Stimulated activated CD8-positive, alpha-beta memory T cell treated with anti-CD3 and anti-CD28 coated beads, Interleukin-4, amount 100 ng/mL, for 4 hours (primary cell): Measurements from ENCODE around the gene CREB1.

Experiments used
- DNase-seq, 2 donors: peaks; one replicate each; pipeline ENCODE4 v3.0.0-alpha.2; 2020; ENCODE audit warnings: low read depth in 2 of 2, low spot score in 1 of 2

Gene CREB1

DNA sequence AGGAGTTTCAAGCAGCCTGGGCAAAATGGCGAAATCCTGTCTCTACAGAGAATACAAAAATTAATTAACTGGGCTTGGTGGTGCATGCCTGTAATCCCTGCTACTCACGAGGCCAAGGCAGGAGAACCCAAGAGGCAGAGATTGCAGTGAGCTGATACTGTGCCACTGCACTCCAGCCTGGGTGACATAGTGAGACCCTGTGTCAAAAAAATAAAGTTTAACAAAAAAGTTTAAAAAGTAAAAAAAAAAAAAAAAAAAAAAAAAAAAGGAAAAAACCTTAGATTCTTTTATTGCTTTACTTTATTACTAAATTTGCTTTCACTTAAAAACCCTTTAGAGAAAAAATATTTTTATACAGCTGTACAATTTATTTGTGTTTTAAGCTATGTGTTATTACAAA is 10.7 kb downstream of the CREB1 start:
- DNase-seq = no peak

DNA sequence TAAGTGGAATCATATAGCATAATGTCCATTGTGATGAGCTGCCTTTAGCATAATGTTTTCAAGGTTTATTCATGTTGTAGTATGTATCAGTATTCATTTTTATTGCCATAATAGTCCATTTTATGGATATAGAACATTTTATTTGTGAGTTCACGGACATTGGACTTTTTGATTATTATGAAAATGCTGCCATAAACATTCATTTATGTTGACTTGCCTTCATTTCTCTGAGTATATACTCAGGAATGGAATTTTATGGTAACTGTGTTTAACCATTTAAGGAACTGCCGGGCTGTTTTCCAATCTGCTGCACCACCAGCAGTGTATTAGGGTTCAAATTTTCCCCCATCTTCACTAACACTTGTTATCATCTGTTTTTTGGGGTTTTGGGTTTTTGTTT is 12.2 kb downstream of the CREB1 start:
- DNase-seq = no peak

- DNase-seq = no peak
These were observed 13.5 kb downstream of the CREB1 start for GRCh38 chr2:207543272-207543671.

- no peak for DNase-seq
These were observed 17.1 kb downstream of the CREB1 start for GRCh38 chr2:207546822-207547221.

DNA sequence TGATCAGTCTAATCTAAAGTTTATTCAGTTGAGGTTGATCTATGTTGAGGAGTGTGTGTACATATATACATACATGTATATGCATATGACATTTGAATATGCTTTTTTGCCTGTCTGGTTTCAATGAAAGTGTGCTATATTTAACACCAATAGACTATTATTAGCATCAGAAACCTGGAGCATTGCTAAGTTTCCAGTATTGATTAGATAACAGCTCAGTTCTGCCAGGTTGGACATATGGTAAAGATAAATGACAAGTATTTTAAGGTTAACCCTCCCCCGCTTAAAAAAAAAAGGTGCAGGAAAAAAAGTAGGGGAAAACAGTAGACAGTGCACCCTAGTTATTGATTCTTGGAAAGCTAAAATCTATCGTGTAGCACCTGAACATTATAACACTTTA is 19.4 kb downstream of the CREB1 start:
- DNase-seq = no peak

GRCh38 chr2:207558079-207558491 is 28.3 kb downstream of the CREB1 start:
- no peak for DNase-seq

DNA sequence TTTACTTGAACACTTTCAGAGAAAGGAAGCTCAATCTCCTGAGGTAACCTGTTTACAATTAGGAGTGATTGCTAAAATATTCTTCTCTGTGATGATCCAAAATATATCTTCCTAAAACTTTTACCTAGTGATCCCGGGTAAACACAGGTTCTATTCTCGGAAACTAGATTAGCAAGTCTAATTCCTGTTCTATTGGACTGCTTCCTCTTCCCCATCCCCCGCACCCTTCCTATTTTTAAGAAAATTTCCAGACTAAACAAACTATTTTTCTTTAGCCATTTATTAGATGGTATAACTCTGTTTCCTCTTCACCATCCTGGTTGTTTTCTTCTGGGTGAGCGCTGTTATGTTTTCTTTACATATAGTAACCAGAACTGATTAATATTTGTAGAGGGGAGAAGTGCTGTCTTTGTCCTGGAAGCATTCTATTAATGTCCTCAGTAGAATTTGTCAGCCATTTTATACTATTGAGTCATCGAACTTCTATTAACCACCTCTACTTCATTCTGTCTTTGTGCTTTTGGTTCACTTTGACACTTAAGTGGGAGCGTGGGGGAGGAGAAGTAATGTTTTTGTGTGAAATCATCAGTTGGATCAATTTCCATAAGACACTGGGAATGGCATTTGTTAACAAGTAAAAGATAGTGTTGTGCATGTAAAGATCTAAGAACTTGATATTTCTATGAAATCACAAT is 31.8 kb downstream of the CREB1 start:
- DNase-seq = no peak

DNA sequence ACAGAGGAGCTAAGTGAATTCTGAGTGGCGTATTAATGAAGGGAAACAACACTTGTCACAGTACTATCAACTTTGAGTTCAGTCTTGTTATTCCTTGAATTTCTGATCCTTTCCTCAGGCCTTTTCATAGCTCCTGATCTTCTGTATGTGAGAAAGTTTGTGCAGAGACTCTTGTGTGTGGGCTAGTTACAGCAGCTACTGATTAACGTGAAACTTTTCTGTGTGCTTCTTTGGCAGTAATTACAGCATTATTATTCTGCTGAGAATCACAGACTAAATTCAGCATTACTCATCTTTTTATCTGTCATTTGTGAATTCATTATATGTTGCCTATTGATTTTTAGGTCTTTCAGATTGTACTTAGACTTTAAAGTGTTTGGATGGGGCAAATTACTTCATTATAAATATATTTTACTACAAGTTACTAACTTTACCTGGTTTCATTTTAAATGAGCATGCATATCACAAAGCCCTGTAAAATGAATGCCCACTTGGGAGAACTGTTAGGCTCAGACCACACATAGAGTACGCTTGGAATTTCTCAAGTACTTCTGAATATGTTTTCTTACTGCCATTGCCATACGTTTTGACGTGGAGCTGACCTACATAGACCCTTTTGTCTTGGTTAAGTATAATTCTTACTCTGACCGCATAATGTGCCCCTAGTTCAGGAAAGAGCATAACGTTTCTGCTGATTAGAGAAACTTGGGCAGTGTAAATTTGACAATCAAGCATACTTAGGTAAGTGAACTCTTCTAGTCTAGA is 36.2 kb downstream of the CREB1 start:
- no peak for DNase-seq

- DNase-seq = no peak
These were observed 37.9 kb downstream of the CREB1 start for GRCh38 chr2:207567671-207568070.

GRCh38 chr2:207571370-207571769 is 41.6 kb downstream of the CREB1 start:
- no peak for DNase-seq

- no peak for DNase-seq
These were observed 55.2 kb downstream of the CREB1 start for GRCh38 chr2:207584952-207585351.

GRCh38 chr2:207587305-207587704 is 57.5 kb downstream of the CREB1 start:
- DNase-seq = no peak

DNA sequence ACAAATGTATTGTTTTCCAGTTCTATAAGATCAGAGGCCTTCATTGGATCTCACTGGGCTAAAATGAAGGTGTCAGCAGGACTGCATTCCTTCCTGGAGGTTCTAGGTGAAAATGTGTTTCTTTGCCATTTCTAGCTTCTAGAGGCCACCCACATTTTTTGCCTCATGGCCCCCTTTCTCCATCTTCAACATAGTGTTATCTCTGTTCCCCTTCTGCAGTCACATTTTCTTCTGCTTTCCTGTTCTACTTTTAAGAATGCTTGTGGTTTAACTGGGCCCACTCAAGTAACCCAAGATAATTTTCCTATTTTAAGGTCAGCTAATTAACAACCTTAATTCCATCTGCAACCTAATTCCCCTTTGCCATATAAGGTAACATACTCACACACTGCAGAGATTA is 59.4 kb downstream of the CREB1 start:
- DNase-seq = no peak

GRCh38 chr2:207593277-207593676 is 63.5 kb downstream of the CREB1 start:
- no peak for DNase-seq

GRCh38 chr2:207594264-207594663 is 64.5 kb downstream of the CREB1 start:
- DNase-seq = no peak

GRCh38 chr2:207594731-207595130 is 65.0 kb downstream of the CREB1 start:
- DNase-seq = no peak

DNA sequence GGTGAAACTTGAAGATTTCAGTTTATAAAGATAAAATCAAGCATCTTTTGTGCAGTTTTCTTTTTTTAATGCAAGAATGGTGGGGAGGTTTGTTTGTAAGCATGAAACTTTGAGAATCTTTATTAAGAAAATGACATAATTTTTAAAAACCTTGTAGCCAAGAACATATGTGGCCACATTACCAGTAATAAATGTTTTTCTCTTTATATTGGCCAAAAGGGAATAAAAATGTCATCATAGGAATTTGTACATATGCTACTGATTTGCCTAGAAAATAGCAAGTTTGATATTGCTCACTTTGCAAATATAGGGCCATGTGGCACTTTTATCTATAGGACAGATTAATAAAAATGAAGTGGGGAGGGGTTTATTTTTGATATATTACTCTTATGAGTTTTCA is 69.9 kb downstream of the CREB1 start:
- no peak for DNase-seq

GRCh38 chr2:207600231-207600630 is 70.5 kb downstream of the CREB1 start:
- no peak for DNase-seq

GRCh38 chr2:207601774-207602173 is 72.0 kb downstream of the CREB1 start:
- no peak for DNase-seq

- DNase-seq = no peak
These were observed 73.7 kb downstream of the CREB1 start for GRCh38 chr2:207603486-207603885.

DNA sequence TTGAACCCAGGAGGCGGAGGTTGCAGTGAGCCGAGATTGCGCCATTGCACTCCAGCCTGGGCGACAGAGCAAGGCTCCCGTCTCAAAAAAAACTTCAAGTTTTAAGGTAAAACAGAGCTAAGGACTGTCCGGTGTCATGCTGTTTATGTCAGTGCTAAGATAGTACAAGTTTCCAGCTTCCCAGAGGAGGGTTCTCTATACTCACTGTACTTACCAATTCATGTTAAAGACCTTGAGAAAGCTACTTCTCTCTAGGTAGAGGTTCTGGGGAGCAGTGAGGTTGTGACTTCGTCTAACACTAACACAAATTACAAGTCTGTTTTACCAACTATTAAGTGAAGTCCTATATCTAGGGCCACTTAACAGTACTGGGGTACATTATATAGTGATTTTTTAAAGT is 76.6 kb downstream of the CREB1 start:
- no peak for DNase-seq

DNA sequence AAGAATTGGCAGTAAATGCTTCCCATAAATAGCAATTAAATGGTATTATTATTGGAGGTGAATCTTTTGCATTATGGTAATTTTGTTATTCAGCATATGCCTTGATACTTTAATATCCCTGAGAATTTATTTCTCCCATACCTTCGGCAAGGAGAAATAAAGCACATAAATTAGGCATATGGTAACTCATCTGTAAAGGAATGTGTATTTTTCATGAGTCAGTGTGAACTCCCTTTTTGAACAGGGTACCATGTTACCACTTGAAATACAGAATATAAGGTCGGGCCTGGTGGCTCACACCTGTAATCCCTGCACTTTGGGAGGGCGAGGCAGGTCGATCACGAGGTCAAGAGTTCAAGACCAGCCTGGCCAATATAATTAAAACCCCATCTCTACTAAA is 77.1 kb downstream of the CREB1 start:
- DNase-seq = no peak

DNA sequence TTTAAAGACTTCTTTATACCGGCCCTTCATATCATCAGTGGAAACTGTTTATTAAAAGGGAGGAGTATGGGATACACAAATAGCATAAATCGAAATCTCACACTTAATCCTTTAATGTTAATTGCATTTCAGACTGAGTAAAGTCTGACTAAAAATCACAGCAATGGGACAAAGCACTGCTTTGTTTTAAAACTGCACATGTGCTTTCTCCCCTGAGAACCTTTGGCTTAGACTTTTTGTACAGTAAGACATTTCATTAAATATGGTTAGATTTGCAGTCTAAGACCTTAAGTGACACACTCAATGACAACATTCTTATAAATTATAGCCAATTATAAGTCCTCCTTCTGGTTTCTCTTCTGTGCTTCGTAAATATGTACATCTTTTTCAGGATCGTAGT is 83.0 kb downstream of the CREB1 start:
- no peak for DNase-seq
